ENCODE measurements around the gene SERPINA12. TPM values are rescaled to one million over a fixed set of nuclear protein-coding genes. Genes with fewer than 3 reads are reported as not detected.

The SERPINA12 gene
- total RNA-seq, 1 experiment from 2014 or later = not detected

GRCh38 chr14:94545131-94545841 lies 36.0 kb upstream of the SERPINA12 start:
- no peak overlapping the region for H3K4me3 ChIP-seq (ENCODE audit: low read depth, low read length, poor library complexity, severe bottlenecking)
- TF ChIP-seq CTCF (conservative IDR thresholded peaks at IDR 0.05; ENCODE audit: low read depth, low read length) (no peak), EZH2 (IDR thresholded peaks at IDR 0.05; ENCODE audit: borderline replicate concordance, low read depth, low read length, poor library complexity, severe bottlenecking) (no peak)
- BruUV-seq (replicated peaks) = no TSS peak
- ChIA-PET POLR2A (ENCODE audit: low non-redundant PET) (no interaction called here), CTCF (no interaction called here)
- no peaks in the 10 kb centered on the region for H3K27me3 ChIP-seq (replicated peaks; ENCODE audit: insufficient read depth, low read depth, low read length, poor library complexity)
- intact Hi-C loops (cut with micrococcal nuclease; ENCODE audit: unreplicated experiment) = loop anchor here (5.0 kb wide), 1 partner anchor 413 kb away; no protein-coding TSS in a partner anchor
- no peak for DNase-seq (ENCODE audit: low spot score)
- H3K4me1 ChIP-seq (ENCODE audit: insufficient read depth, low read length, poor library complexity, severe bottlenecking) = no peaks in the 10 kb centered on the region
- no peak overlapping the region for H3K27ac ChIP-seq (ENCODE audit: low read depth, low read length, poor library complexity, severe bottlenecking)
- no peaks in the 10 kb centered on the region for H3K36me3 ChIP-seq (ENCODE audit: insufficient read depth, low read length, poor library complexity, severe bottlenecking)
- H3K9me3 ChIP-seq (ENCODE audit: low read depth, low read length, poor library complexity, severe bottlenecking) = no peaks in the 10 kb centered on the region

- TF ChIP-seq CTCF (conservative IDR thresholded peaks at IDR 0.05; ENCODE audit: low read depth, low read length) (no peak), EZH2 (IDR thresholded peaks at IDR 0.05; ENCODE audit: borderline replicate concordance, low read depth, low read length, poor library complexity, severe bottlenecking) (no peak)
- no peak for DNase-seq (ENCODE audit: low spot score)
- BruUV-seq (replicated peaks) = no TSS peak
- H3K27me3 ChIP-seq (replicated peaks; ENCODE audit: insufficient read depth, low read depth, low read length, poor library complexity) = no peaks in the 10 kb centered on the region
- CTCF ChIA-PET = interaction anchor here (0.7 kb wide), 1 partner anchor 902 kb away, joined by 3 read pairs; no protein-coding TSS in a partner anchor
- no peaks in the 10 kb centered on the region for H3K4me1 ChIP-seq (ENCODE audit: insufficient read depth, low read length, poor library complexity, severe bottlenecking)
- no peaks in the 10 kb centered on the region for H3K36me3 ChIP-seq (ENCODE audit: insufficient read depth, low read length, poor library complexity, severe bottlenecking)
- POLR2A ChIA-PET (ENCODE audit: low non-redundant PET) = no interaction called here
- no peak overlapping the region for H3K27ac ChIP-seq (ENCODE audit: low read depth, low read length, poor library complexity, severe bottlenecking)
- H3K4me3 ChIP-seq (ENCODE audit: low read depth, low read length, poor library complexity, severe bottlenecking) = no peak overlapping the region
- H3K9me3 ChIP-seq (ENCODE audit: low read depth, low read length, poor library complexity, severe bottlenecking) = no peaks in the 10 kb centered on the region
- intact Hi-C loops (cut with micrococcal nuclease; ENCODE audit: unreplicated experiment) = loop anchor here (5.0 kb wide), 1 partner anchor 412 kb away; no protein-coding TSS in a partner anchor
Observed at GRCh38 chr14:94544726-94545125, 35.5 kb upstream of the SERPINA12 start.

- CTCF ChIA-PET = no interaction called here
- Histone ChIP-seq H3K4me1 (ENCODE audit: insufficient read depth, low read length, poor library complexity, severe bottlenecking) (no peaks in the 10 kb centered on the region), H3K9me3 (ENCODE audit: low read depth, low read length, poor library complexity, severe bottlenecking) (no peaks in the 10 kb centered on the region), H3K4me3 (ENCODE audit: low read depth, low read length, poor library complexity, severe bottlenecking) (no peak overlapping the region), H3K27me3 (replicated peaks; ENCODE audit: insufficient read depth, low read depth, low read length, poor library complexity) (no peaks in the 10 kb centered on the region), H3K27ac (ENCODE audit: low read depth, low read length, poor library complexity, severe bottlenecking) (no peak overlapping the region), H3K36me3 (ENCODE audit: insufficient read depth, low read length, poor library complexity, severe bottlenecking) (no peaks in the 10 kb centered on the region)
- no peak for TF ChIP-seq CTCF (conservative IDR thresholded peaks at IDR 0.05; ENCODE audit: low read depth, low read length)
- TF ChIP-seq EZH2 (IDR thresholded peaks at IDR 0.05; ENCODE audit: borderline replicate concordance, low read depth, low read length, poor library complexity, severe bottlenecking) = no peak
- no TSS peak for BruUV-seq (replicated peaks)
- POLR2A ChIA-PET (ENCODE audit: low non-redundant PET) = no interaction called here
- intact Hi-C loops (cut with micrococcal nuclease; ENCODE audit: unreplicated experiment) = no loop called here
- no peak for DNase-seq (ENCODE audit: low spot score)
Observed at GRCh38 chr14:94543449-94544124, 34.3 kb upstream of the SERPINA12 start.
